ENCODE results near the gene MALAT1. TPM values are rescaled to one million over a fixed set of nuclear protein-coding genes. Genes with fewer than 3 reads are reported as not detected.

MALAT1 gene
- total and polyA plus RNA-seq, 2 of the 13 experiments (the other 11 are each of a cell fraction or from before 2014, with no cell fraction given), result 143 to 1,237 TPM

DNA sequence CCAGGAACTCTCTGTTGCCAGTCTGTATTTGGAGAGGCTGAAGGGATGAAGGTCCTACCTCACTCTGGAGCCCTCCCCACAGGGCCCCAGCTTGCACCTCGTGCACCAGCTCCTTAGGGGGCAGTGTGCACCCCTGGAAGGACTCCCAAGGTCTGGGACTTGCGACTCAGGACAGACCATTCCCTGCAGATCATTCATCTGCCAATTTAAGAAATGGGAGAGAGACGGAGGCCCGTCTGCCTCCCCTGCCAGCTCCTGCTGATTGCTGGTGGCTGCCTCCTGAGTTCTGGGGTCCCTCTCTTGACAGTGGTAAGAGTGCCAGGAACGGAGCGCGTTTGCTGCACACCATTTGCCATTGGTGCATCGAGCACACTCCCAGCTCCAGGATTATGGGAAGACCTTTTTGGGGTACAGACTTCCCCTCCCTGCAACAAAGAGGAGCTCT lies 27.4 kb upstream of the MALAT1 start (continued):
- no peak for TF ChIP-seq PHF5A (CRISPR knock-in tag; IDR thresholded peaks at IDR 0.05; ENCODE audit: low read depth, unreplicated experiment)
- TF ChIP-seq, protein P1, sequence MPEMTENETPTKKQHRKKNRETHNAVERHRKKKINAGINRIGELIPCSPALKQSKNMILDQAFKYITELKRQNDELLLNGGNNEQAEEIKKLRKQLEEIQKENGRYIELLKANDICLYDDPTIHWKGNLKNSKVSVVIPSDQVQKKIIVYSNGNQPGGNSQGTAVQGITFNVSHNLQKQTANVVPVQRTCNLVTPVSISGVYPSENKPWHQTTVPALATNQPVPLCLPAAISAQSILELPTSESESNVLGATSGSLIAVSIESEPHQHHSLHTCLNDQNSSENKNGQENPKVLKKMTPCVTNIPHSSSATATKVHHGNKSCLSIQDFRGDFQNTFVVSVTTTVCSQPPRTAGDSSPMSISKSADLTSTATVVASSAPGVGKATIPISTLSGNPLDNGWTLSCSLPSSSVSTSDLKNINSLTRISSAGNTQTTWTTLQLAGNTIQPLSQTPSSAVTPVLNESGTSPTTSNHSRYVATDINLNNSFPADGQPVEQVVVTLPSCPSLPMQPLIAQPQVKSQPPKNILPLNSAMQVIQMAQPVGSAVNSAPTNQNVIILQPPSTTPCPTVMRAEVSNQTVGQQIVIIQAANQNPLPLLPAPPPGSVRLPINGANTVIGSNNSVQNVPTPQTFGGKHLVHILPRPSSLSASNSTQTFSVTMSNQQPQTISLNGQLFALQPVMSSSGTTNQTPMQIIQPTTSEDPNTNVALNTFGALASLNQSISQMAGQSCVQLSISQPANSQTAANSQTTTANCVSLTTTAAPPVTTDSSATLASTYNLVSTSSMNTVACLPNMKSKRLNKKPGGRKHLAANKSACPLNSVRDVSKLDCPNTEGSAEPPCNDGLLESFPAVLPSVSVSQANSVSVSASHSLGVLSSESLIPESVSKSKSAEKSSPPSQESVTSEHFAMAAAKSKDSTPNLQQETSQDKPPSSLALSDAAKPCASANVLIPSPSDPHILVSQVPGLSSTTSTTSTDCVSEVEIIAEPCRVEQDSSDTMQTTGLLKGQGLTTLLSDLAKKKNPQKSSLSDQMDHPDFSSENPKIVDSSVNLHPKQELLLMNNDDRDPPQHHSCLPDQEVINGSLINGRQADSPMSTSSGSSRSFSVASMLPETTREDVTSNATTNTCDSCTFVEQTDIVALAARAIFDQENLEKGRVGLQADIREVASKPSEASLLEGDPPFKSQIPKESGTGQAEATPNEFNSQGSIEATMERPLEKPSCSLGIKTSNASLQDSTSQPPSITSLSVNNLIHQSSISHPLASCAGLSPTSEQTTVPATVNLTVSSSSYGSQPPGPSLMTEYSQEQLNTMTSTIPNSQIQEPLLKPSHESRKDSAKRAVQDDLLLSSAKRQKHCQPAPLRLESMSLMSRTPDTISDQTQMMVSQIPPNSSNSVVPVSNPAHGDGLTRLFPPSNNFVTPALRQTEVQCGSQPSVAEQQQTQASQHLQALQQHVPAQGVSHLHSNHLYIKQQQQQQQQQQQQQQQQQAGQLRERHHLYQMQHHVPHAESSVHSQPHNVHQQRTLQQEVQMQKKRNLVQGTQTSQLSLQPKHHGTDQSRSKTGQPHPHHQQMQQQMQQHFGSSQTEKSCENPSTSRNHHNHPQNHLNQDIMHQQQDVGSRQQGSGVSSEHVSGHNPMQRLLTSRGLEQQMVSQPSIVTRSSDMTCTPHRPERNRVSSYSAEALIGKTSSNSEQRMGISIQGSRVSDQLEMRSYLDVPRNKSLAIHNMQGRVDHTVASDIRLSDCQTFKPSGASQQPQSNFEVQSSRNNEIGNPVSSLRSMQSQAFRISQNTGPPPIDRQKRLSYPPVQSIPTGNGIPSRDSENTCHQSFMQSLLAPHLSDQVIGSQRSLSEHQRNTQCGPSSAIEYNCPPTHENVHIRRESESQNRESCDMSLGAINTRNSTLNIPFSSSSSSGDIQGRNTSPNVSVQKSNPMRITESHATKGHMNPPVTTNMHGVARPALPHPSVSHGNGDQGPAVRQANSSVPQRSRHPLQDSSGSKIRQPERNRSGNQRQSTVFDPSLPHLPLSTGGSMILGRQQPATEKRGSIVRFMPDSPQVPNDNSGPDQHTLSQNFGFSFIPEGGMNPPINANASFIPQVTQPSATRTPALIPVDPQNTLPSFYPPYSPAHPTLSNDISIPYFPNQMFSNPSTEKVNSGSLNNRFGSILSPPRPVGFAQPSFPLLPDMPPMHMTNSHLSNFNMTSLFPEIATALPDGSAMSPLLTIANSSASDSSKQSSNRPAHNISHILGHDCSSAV (CRISPR knock-in tag; IDR thresholded peaks at IDR 0.05; ENCODE audit: borderline replicate concordance), result no peak
- TF ChIP-seq AGO1 (IDR thresholded peaks at IDR 0.05; ENCODE audit: low read depth, low read length, poor library complexity, severe bottlenecking), result no peak
- TF ChIP-seq ZNF441 (CRISPR knock-in tag; IDR thresholded peaks at IDR 0.05; ENCODE audit: borderline replicate concordance), result no peak
- no peak for TF ChIP-seq ZNF501 (CRISPR knock-in tag; IDR thresholded peaks at IDR 0.05)
- TF ChIP-seq U2AF1 (optimal IDR thresholded peaks at IDR 0.05; ENCODE audit: low read depth, low read length), result no peak
- TF ChIP-seq ZNF335 (CRISPR knock-in tag; IDR thresholded peaks at IDR 0.05), result no peak
- TF ChIP-seq ZNF75D (CRISPR knock-in tag; IDR thresholded peaks at IDR 0.05; ENCODE audit: borderline replicate concordance), result no peak
- TF ChIP-seq ZNF546 (CRISPR knock-in tag; conservative IDR thresholded peaks at IDR 0.05), result no peak
- TF ChIP-seq, protein P2, sequence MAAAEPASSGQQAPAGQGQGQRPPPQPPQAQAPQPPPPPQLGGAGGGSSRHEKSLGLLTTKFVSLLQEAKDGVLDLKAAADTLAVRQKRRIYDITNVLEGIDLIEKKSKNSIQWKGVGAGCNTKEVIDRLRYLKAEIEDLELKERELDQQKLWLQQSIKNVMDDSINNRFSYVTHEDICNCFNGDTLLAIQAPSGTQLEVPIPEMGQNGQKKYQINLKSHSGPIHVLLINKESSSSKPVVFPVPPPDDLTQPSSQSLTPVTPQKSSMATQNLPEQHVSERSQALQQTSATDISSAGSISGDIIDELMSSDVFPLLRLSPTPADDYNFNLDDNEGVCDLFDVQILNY (CRISPR knock-in tag; conservative IDR thresholded peaks at IDR 0.05), result no peak
- TF ChIP-seq HNF4G (IDR thresholded peaks at IDR 0.05; ENCODE audit: borderline replicate concordance, low read depth, low read length), result no peak
- no peak for TF ChIP-seq HNF4G (CRISPR knock-in tag; IDR thresholded peaks at IDR 0.05; ENCODE audit: borderline replicate concordance, low read depth)
- no peak for TF ChIP-seq ZNF367 (CRISPR knock-in tag; IDR thresholded peaks at IDR 0.05; ENCODE audit: borderline replicate concordance)
- TF ChIP-seq YEATS4 (CRISPR knock-in tag; IDR thresholded peaks at IDR 0.05; ENCODE audit: borderline replicate concordance), result no peak
- TF ChIP-seq ATF7-NPFF (CRISPR knock-in tag; IDR thresholded peaks at IDR 0.05; ENCODE audit: low read depth), result no peak
- TF ChIP-seq RARG (CRISPR knock-in tag; IDR thresholded peaks at IDR 0.05; ENCODE audit: low read depth), result no peak
- TF ChIP-seq, protein P3, sequence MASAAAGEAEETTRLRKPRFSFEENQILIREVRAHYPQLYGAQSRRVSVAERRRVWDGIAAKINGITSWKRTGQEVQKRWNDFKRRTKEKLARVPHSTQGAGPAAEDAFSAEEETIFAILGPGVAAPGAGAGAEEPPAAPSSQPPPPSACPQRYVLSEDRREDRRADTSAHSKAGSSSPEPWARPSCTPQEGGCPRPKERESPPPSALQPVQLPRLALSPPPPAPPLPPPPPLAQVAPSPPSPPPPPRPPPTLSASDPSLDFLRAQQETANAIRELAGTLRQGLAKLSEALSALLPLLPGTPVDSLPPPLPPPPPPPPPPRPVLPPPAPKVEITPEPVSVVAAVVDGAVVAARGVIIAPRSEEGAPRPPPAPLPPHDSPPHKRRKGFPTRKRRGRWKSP (CRISPR knock-in tag; IDR thresholded peaks at IDR 0.05), result no peak
- no peak for TF ChIP-seq TCF12 (IDR thresholded peaks at IDR 0.05)
- TF ChIP-seq TCF12 (CRISPR knock-in tag; IDR thresholded peaks at IDR 0.05), result no peak

Measured in HepG2 (cell line).